A549 (cell line): Measurements from ENCODE around the gene DDX31.

Experiments used
- BHLHE40 ChIP-seq: IDR thresholded peaks from 2 replicates; pipeline ENCODE4 v1.6.1; 2012; ENCODE audit warnings: low read depth, low read length, inconsistent platforms
- CEBPB ChIP-seq, 2 experiments: fragments of >200 bp in 1 of 2; sonication (Bioruptor Twin) in 1 of 2; formaldehyde crosslinking in 1 of 2; IDR thresholded peaks; 2 replicates each; pipeline ENCODE4 v1.6.1; 2012 to 2016
- CTCF ChIP-seq: fragments of >200 bp; sonication (Bioruptor Twin); formaldehyde crosslinking; IDR thresholded peaks from 3 replicates; pipeline ENCODE4 v1.5.1; 2016
- E2F6 ChIP-seq: IDR thresholded peaks from 2 replicates; pipeline ENCODE4 v1.6.1; 2012; ENCODE audit warnings: low read depth, borderline replicate concordance
- EP300 ChIP-seq, 2 experiments: fragments of >200 bp; sonication (Bioruptor Twin); formaldehyde crosslinking; IDR thresholded peaks; 2 replicates in 1 of 2; 3 replicates in 1 of 2; pipeline ENCODE4 v1.6.1; 2016 to 2017
- GATA3 ChIP-seq: IDR thresholded peaks from 2 replicates; pipeline ENCODE4 v1.6.1; 2012; ENCODE audit warnings: borderline replicate concordance
- KDM1A ChIP-seq: fragments of 200-600 bp; sonication (generic); IDR thresholded peaks from 2 replicates; pipeline ENCODE4 v1.6.1; 2016; ENCODE audit warnings: low read depth, mild to moderate bottlenecking
- MAZ ChIP-seq: fragments of 150-350 bp; IDR thresholded peaks from 2 replicates; pipeline ENCODE4 v1.6.1; 2014; ENCODE audit warnings: antibody characterized with exemption, low read depth, low read length, borderline replicate concordance
- NFE2L2 ChIP-seq: fragments of 150-350 bp; conservative IDR thresholded peaks from 2 replicates; pipeline ENCODE4 v1.6.1; 2014; ENCODE audit warnings: low read length
- NR3C1 ChIP-seq: fragments of >200 bp; sonication (Bioruptor Twin); formaldehyde crosslinking; IDR thresholded peaks from 3 replicates; pipeline ENCODE4 v1.6.1; 2017
- POLR2A ChIP-seq: IDR thresholded peaks from 2 replicates; pipeline ENCODE4 v1.6.1; 2012; ENCODE audit warnings: mild to moderate bottlenecking, low read length
- POLR2AphosphoS2 ChIP-seq: conservative IDR thresholded peaks from 2 replicates; pipeline ENCODE4 v1.6.1; 2012; ENCODE audit warnings: low read length, improper control_type of control experiment, inconsistent platforms
- RNF2 ChIP-seq: fragments of 200-600 bp; sonication (generic); IDR thresholded peaks from 2 replicates; pipeline ENCODE4 v1.6.1; 2016; ENCODE audit warnings: low read depth, mild to moderate bottlenecking, antibody characterized with exemption, moderate library complexity, borderline replicate concordance

GRCh38 chr9:132663851-132664250 lies 5.9 kb downstream of the DDX31 start:
- no peak for TF ChIP-seq RNF2
- TF ChIP-seq CTCF, result no peak
- no peak for TF ChIP-seq NFE2L2
- no peak for TF ChIP-seq POLR2AphosphoS2
- no peak for TF ChIP-seq EP300 (IDR thresholded peaks at IDR 0.05)
- TF ChIP-seq KDM1A, result no peak
- TF ChIP-seq POLR2A, result no peak
- no peak for TF ChIP-seq E2F6
- TF ChIP-seq GATA3, result no peak
- no peak for TF ChIP-seq NR3C1
- no peak for TF ChIP-seq CEBPB (IDR thresholded peaks at IDR 0.05)
- TF ChIP-seq BHLHE40, result no peak
- TF ChIP-seq MAZ, result no peak
